Endodermal cell (in vitro differentiated cells): ENCODE results near the gene DLG5. TPM values are rescaled to one million over a fixed set of nuclear protein-coding genes. Genes with fewer than 3 reads are reported as not detected.
A peak's percentile ranks its signal among the peaks of the same experiment; 100 is the strongest.

ENCODE experiments used
- DNase-seq: peaks from one replicate; pipeline ENCODE4 v3.0.0-alpha.2; 2017
- H3K27ac ChIP-seq: 2 replicates; pipeline ENCODE4 v1.5.1; 2013; ENCODE audit warnings: mild to moderate bottlenecking, low read depth, low read length, moderate library complexity
- H3K27me3 ChIP-seq: 2 replicates; pipeline ENCODE4 v1.6.1; 2013; ENCODE audit warnings: mild to moderate bottlenecking, low read length, moderate library complexity; ENCODE audit not compliant: insufficient read depth, control insufficient read depth, poor library complexity, severe bottlenecking
- H3K36me3 ChIP-seq: 2 replicates; pipeline ENCODE4 v1.7.0; 2013; ENCODE audit warnings: mild to moderate bottlenecking, low read length, moderate library complexity; ENCODE audit not compliant: control insufficient read depth, insufficient read depth
- H3K4me1 ChIP-seq: one replicate; pipeline ENCODE4 v1.7.0; 2013; ENCODE audit warnings: low read length; ENCODE audit not compliant: control insufficient read depth, insufficient read depth
- H3K4me3 ChIP-seq: 2 replicates; pipeline ENCODE4 v1.5.1; 2013; ENCODE audit warnings: mild to moderate bottlenecking, low read length, moderate library complexity
- H3K9ac ChIP-seq: 2 replicates; pipeline ENCODE4 v1.6.1; 2013; ENCODE audit warnings: mild to moderate bottlenecking, low read length, moderate library complexity; ENCODE audit not compliant: poor library complexity, severe bottlenecking; ENCODE audit errors: extremely low read depth
- H3K9me3 ChIP-seq: 2 replicates; pipeline ENCODE4 v1.6.1; 2013; ENCODE audit warnings: mild to moderate bottlenecking, low read length, moderate library complexity; ENCODE audit not compliant: control insufficient read depth
- H3K27ac Mint-ChIP-seq: 2 replicates; pipeline ENCODE4 v1.8.0; 2020; ENCODE audit warnings: mixed read lengths
- H3K27me3 Mint-ChIP-seq: 2 replicates; pipeline ENCODE4 v1.8.0; 2021; ENCODE audit warnings: mild to moderate bottlenecking, mixed read lengths; ENCODE audit not compliant: insufficient read depth
- H3K36me3 Mint-ChIP-seq: 2 replicates; pipeline ENCODE4 v1.8.0; 2020; ENCODE audit warnings: low read depth, mixed read lengths
- H3K4me1 Mint-ChIP-seq: 2 replicates; pipeline ENCODE4 v1.8.0; 2020; ENCODE audit warnings: mixed read lengths
- H3K4me3 Mint-ChIP-seq: 2 replicates; pipeline ENCODE4 v1.8.0; 2020; ENCODE audit warnings: mild to moderate bottlenecking, moderate library complexity, mixed read lengths
- H3K9me3 Mint-ChIP-seq: 2 replicates; pipeline ENCODE4 v1.8.0; 2020; ENCODE audit warnings: mild to moderate bottlenecking, mixed read lengths
- CTCF ChIP-seq: fragments of 200-600 bp; sonication (generic); conservative IDR thresholded peaks from 2 replicates; pipeline ENCODE4 v1.5.0; 2021; ENCODE audit warnings: antibody characterized with exemption, mild to moderate bottlenecking
- WGBS, 2 experiments: methylation state at CpG; one replicate each; pipeline versions ENCODE4 v1.1.5 to v1.1.7; 2013; ENCODE audit warnings: missing lambda C conversion rate in 2 of 2, mixed read lengths in 1 of 2; ENCODE audit not compliant: insufficient coverage in 1 of 2, insufficient read length in 1 of 2; 5-methylcytosine and 5-hydroxymethylcytosine counted together
- total RNA-seq, 2 donors: library from RNA; stranded (reverse); fragmentation: NEBNext Ultra II Directional in 1 of 2; extraction: Animal tissue kit (Norgen Biotek cat#: 25700) in 1 of 2; gene quantifications; 2 replicates in 1 of 2; 3 replicates in 1 of 2; pipeline ENCODE4 v1.2.1, GENCODE V29; 2021

The DLG5 gene
- total RNA-seq, 2 donors from 2014 or later, result 79.4 to 83.4 TPM

GRCh38 chr10:77864151-77864851, 62.3 kb downstream of the DLG5 start:
- Histone ChIP-seq H3K9me3 (no peaks in the 10 kb centered on the region), H3K4me1 (peaks cover 5% of the 10 kb centered on the region), H3K9ac (no peak overlapping the region), H3K27me3 (no peaks in the 10 kb centered on the region), H3K36me3 (peaks cover 60% of the 10 kb centered on the region), H3K4me3 (no peak overlapping the region), H3K27ac (no peak overlapping the region)
- Mint-ChIP-seq H3K27ac (peak overlapping the region; percentile 82), H3K36me3 (peaks cover 29% of the 10 kb centered on the region), H3K4me3 (no peak overlapping the region), H3K4me1 (peaks cover 25% of the 10 kb centered on the region), H3K9me3 (no peaks in the 10 kb centered on the region), H3K27me3 (no peaks in the 10 kb centered on the region)
- 90 to 93% methylated on average over 8 to 11 of the region's 11 CpGs for WGBS, 2 experiments
- no peak for TF ChIP-seq CTCF
- no peak for DNase-seq

- Histone ChIP-seq H3K9me3 (no peaks in the 10 kb centered on the region), H3K27me3 (no peaks in the 10 kb centered on the region), H3K36me3 (peaks cover 54% of the 10 kb centered on the region), H3K9ac (no peak overlapping the region), H3K27ac (no peak overlapping the region), H3K4me1 (peaks cover 5% of the 10 kb centered on the region), H3K4me3 (no peak overlapping the region)
- Mint-ChIP-seq H3K4me3 (no peak overlapping the region), H3K4me1 (peaks cover 25% of the 10 kb centered on the region), H3K27ac (peak overlapping the region; percentile 82), H3K27me3 (no peaks in the 10 kb centered on the region), H3K9me3 (no peaks in the 10 kb centered on the region), H3K36me3 (peaks cover 31% of the 10 kb centered on the region)
- no peak for TF ChIP-seq CTCF
- DNase-seq, result no peak
- WGBS, 2 experiments, result 94% methylated on average over 1 of the region's 1 CpG; no CpG with 5 or more reads in 1 of the 2 experiments
Observed at GRCh38 chr10:77863446-77863845, 63.1 kb downstream of the DLG5 start.

GRCh38 chr10:77862595-77862994, 64.0 kb downstream of the DLG5 start:
- Mint-ChIP-seq H3K27ac (no peak overlapping the region), H3K9me3 (no peaks in the 10 kb centered on the region), H3K4me3 (no peak overlapping the region), H3K36me3 (peaks cover 26% of the 10 kb centered on the region), H3K4me1 (peaks cover 25% of the 10 kb centered on the region), H3K27me3 (no peaks in the 10 kb centered on the region)
- DNase-seq, result no peak
- H3K36me3 ChIP-seq, result peaks cover 51% of the 10 kb centered on the region
- no peak for TF ChIP-seq CTCF
- H3K4me1 ChIP-seq, result peaks cover 5% of the 10 kb centered on the region
- no peaks in the 10 kb centered on the region for H3K9me3 ChIP-seq
- WGBS, 2 experiments, result 100% methylated on average over 1 of the region's 2 CpGs; no CpG with 5 or more reads in 1 of the 2 experiments
- H3K9ac ChIP-seq, result no peak overlapping the region
- no peak overlapping the region for H3K27ac ChIP-seq
- no peaks in the 10 kb centered on the region for H3K27me3 ChIP-seq
- no peak overlapping the region for H3K4me3 ChIP-seq
